Measurements from ENCODE around the gene GREB1L.

GREB1L gene

GRCh38 chr18:21548647-21549046, 306.6 kb downstream of the GREB1L start:
- DNase-seq (ENCODE audit: low read depth in 2 of 3, low spot score in 1 of 3): no peak

- DNase-seq (ENCODE audit: low read depth in 2 of 3, low spot score in 1 of 3): no peak
Observed at GRCh38 chr18:21550510-21550970, 308.5 kb downstream of the GREB1L start.

GRCh38 chr18:21557607-21558253, 315.7 kb downstream of the GREB1L start:
- no peak for DNase-seq (ENCODE audit: low read depth in 2 of 3, low spot score in 1 of 3)

GRCh38 chr18:21559195-21559594, 317.2 kb downstream of the GREB1L start:
- DNase-seq (ENCODE audit: low read depth in 2 of 3, low spot score in 1 of 3): no peak

- no peak for DNase-seq (ENCODE audit: low read depth in 2 of 3, low spot score in 1 of 3)
Observed at GRCh38 chr18:21571772-21572171, 329.7 kb downstream of the GREB1L start.
